ENCODE results near the gene MVP. TPM values are rescaled to one million over a fixed set of nuclear protein-coding genes. Genes with fewer than 3 reads are reported as not detected.

The MVP gene
- total RNA-seq, 4 donors from 2014 or later = 113 to 247 (median 177) TPM

DNA sequence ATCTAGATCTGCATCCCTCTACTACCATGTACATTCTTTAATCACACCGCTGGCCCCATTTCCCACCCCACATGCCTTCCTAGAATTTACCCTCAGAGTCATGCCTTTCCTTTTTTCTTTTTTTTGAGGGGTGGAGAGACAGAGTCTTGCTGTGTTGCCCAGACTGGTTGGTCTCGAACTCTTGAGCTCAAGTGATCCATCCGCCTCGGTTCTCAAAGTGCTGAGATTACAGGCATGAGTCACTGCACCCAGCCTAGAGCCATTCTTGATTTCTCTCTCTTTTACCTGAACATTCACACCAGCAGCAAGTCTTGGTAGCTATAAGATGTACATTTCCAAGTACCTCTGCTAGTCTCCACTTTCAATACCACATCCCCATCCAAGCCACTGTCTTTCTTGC is 2.2 kb upstream of the MVP start:
- TF ChIP-seq POLR2A (IDR thresholded peaks at IDR 0.05) = no peak
- no peak for TF ChIP-seq EP300 (IDR thresholded peaks at IDR 0.05)
- TF ChIP-seq, protein P1, sequence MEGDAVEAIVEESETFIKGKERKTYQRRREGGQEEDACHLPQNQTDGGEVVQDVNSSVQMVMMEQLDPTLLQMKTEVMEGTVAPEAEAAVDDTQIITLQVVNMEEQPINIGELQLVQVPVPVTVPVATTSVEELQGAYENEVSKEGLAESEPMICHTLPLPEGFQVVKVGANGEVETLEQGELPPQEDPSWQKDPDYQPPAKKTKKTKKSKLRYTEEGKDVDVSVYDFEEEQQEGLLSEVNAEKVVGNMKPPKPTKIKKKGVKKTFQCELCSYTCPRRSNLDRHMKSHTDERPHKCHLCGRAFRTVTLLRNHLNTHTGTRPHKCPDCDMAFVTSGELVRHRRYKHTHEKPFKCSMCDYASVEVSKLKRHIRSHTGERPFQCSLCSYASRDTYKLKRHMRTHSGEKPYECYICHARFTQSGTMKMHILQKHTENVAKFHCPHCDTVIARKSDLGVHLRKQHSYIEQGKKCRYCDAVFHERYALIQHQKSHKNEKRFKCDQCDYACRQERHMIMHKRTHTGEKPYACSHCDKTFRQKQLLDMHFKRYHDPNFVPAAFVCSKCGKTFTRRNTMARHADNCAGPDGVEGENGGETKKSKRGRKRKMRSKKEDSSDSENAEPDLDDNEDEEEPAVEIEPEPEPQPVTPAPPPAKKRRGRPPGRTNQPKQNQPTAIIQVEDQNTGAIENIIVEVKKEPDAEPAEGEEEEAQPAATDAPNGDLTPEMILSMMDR (IDR thresholded peaks at IDR 0.05) = no peak
- H3K36me3 ChIP-seq = peaks cover 0 to 23% (median 0%) of the 10 kb centered on the region in 3 donors
- 91 to 92% methylated on average over 4 of the region's 4 CpGs for WGBS, 2 donors
- no peaks in the 10 kb centered on the region for H3K9me3 ChIP-seq
- DNase-seq (ENCODE audit: low spot score in 2 of 2) = no peak
- H3K27me3 ChIP-seq = no peaks in the 10 kb centered on the region
- peaks cover 0 to 78% (median 60%) of the 10 kb centered on the region in 4 donors for H3K4me1 ChIP-seq
- peak overlapping the region in 2 of 4 donors; percentile 1 to 99 for H3K27ac ChIP-seq
- no peak overlapping the region for H3K4me3 ChIP-seq

DNA sequence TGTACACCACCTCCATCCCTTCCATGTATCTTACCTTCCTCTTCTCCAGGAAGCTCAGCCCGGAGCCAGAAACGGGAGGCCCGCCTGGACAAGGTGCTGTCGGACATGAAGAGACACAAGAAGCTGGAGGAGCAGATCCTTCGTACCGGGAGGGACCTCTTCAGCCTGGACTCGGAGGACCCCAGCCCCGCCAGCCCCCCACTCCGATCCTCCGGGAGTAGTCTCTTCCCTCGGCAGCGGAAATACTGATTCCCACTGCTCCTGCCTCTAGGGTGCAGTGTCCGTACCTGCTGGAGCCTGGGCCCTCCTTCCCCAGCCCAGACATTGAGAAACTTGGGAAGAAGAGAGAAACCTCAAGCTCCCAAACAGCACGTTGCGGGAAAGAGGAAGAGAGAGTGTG is 756 bp upstream of the MVP start:
- Histone ChIP-seq H3K27ac (peak overlapping the region in 3 of 4 donors; percentile 81 to 91 (median 90)), H3K27me3 (no peaks in the 10 kb centered on the region), H3K4me1 (peaks cover 0 to 76% (median 59%) of the 10 kb centered on the region in 4 donors), H3K4me3 (no peak overlapping the region), H3K9me3 (no peaks in the 10 kb centered on the region), H3K36me3 (peaks cover 0 to 23% (median 0%) of the 10 kb centered on the region in 3 donors)
- DNase-seq (ENCODE audit: low spot score in 2 of 2) = no peak
- TF ChIP-seq POLR2A (IDR thresholded peaks at IDR 0.05) (no peak), EP300 (IDR thresholded peaks at IDR 0.05) (no peak)
- TF ChIP-seq, protein P1 (IDR thresholded peaks at IDR 0.05) = no peak
- 70 to 80% methylated on average over 15 of the region's 15 CpGs for WGBS, 2 donors

DNA sequence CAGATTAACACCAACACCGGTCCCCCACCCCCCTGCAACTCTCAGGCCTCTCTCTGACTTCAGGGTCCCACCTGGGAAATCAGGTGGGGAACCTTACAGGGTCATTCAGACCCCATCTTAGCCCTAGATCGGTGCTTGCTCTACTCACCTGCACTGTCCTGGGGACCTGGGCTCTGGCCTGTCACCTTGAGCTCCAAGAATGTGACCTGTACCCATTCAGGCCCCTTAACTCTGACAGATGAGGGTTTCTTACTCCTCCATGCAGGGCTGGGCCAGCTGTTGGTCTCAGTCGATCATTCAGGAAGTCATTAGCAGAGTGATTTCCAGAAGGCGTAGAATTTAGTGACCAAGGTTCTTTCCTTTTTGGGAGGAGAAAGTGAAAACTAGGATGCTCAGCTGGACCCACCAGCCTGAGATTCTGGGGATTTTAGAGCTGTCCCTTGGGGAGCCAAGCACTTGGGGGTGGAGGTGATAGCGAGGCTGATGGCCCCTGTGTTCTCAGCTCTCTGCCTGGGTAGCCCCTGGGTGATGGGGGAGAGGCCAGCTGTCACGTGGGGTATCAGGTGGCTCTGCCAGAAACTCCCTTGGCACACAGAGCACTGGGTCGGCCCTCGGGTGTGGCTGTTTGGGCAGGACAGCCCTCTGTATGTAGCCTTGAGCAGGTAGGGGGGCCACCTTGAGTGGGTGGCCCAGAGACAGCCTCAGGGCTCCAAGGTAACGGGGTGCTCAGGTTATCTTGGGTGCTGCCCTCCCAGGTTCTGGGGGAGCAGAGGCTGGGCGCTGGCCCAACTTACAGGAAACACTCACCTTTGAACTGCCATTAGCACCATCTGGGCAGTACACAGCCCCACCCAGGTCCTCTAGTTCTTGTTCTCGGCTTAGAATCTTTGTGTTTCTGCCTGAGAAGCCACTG is 724 bp downstream of the MVP start:
- Histone ChIP-seq H3K4me3 (peak overlapping the region; percentile 41 to 89 (median 54)), H3K27ac (peak overlapping the region; percentile 55 to 91 (median 86)), H3K36me3 (peaks cover 0 to 23% (median 0%) of the 10 kb centered on the region in 3 donors), H3K9me3 (no peaks in the 10 kb centered on the region), H3K27me3 (no peaks in the 10 kb centered on the region), H3K4me1 (peaks cover 0 to 79% (median 63%) of the 10 kb centered on the region in 4 donors)
- WGBS, 2 donors = 18 to 26% methylated on average over 9 to 11 of the region's 11 CpGs
- DNase-seq (ENCODE audit: low spot score in 2 of 2) = no peak
- TF ChIP-seq POLR2A (IDR thresholded peaks at IDR 0.05) (peak in 1 of 2 donors; percentile 25), EP300 (IDR thresholded peaks at IDR 0.05) (peak in 1 of 2 donors; percentile 38)
- TF ChIP-seq, protein P1 (IDR thresholded peaks at IDR 0.05) = no peak

DNA sequence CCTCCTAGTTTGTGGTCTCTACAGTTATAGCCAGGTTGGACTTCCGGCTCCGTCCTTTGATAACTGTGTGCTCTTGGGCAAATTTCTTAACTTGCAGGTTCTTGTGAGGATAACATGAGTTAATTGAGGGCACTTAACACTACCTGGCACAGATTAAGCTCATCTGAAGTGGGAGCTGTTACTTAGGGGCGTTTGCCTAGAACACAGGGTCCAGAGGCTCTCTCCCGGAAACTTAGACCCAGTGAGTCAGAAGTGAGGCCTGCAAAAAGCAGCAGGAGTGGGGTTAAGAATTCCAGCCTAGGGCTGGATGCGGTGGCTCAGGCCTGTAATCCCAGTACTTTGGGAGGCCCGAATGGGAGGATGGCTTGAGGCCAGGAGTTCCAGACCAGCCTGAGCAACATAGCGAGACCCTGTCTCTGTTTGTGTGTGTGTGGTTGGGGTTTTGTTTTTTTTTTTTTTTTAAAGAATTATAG is 1.4 kb downstream of the MVP start:
- peak overlapping the region; percentile 55 to 91 (median 86) for H3K27ac ChIP-seq
- peak overlapping the region; percentile 41 to 89 (median 54) for H3K4me3 ChIP-seq
- no peak for DNase-seq (ENCODE audit: low spot score in 2 of 2)
- WGBS, 2 donors = 32 to 35% methylated on average over 7 of the region's 7 CpGs
- no peaks in the 10 kb centered on the region for H3K9me3 ChIP-seq
- peaks cover 0 to 23% (median 0%) of the 10 kb centered on the region in 3 donors for H3K36me3 ChIP-seq
- no peak for TF ChIP-seq POLR2A (IDR thresholded peaks at IDR 0.05)
- TF ChIP-seq, protein P1 (IDR thresholded peaks at IDR 0.05) = no peak
- no peak for TF ChIP-seq EP300 (IDR thresholded peaks at IDR 0.05)
- H3K27me3 ChIP-seq = no peaks in the 10 kb centered on the region
- H3K4me1 ChIP-seq = peaks cover 0 to 86% (median 66%) of the 10 kb centered on the region in 4 donors

Data from tibial nerve (tissue), 4 donors.